ENCODE data around the gene ADAM12.

Gene ADAM12

GRCh38 chr10:126140746-126141273 is 247.5 kb downstream of the ADAM12 start:
- DNase-seq (ENCODE audit: low read depth in 2 of 2) = no peak

GRCh38 chr10:126137562-126138221 is 250.6 kb downstream of the ADAM12 start:
- DNase-seq (ENCODE audit: low read depth in 2 of 2) = no peak

GRCh38 chr10:126135941-126136595 is 252.2 kb downstream of the ADAM12 start:
- DNase-seq (ENCODE audit: low read depth in 2 of 2) = no peak

- no peak for DNase-seq (ENCODE audit: low read depth in 2 of 2)
Observed at GRCh38 chr10:126135177-126135576, 253.1 kb downstream of the ADAM12 start.

DNA sequence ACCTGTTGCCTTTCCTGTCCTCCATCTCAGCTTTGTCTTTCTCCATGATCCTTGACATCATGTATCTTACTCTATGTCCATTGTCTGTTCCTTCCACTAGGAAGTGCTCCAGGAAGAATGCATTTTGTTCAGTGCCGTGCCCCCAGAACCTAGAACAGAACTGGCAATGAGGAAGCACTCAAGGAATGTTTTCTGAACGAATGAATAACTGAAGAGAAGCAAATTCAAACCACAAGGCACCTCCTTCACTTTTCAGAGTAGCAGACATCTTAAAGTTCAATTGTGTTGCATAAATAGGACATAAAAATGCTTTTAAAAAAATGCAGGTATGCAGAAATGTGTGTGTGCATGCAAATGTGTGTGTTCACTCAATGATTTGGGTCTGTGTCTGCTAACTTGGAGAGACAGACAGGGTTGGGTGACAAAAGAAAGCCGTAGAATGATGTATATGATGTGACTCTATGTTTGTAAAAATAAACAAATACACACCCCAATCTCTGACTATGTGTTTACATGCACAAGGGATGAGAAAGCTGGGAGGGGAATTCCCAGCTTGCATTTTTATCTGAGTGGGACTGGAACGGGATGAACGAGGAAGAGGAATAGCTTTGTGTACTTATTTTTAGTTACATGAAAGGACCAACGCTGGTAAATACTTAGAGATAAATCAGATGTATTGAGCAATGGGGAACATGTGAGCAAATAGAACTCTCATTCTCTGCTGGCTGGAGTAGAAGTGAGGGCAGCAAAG is 254.2 kb downstream of the ADAM12 start:
- DNase-seq (ENCODE audit: low read depth in 2 of 2) = no peak

GRCh38 chr10:126133082-126133620 is 255.1 kb downstream of the ADAM12 start:
- no peak for DNase-seq (ENCODE audit: low read depth in 2 of 2)

DNA sequence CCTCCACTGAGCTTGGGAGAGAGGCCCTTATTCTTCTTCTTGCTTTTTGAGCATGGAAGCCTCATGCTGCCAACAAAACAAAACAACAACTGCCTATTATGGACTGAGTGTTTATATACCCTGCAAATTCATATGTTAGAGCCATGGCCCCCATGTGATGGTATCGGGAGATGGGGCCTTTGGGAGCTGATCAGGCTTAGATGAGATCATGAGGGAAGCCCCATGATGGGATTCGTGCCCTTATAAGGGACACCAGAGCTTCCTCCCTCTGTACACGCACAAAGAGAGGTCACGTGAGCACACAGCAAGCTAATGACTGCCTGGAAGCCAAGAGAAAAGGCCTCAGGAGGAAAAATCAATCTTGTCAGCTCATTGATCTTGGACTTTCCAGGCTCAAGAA is 256.9 kb downstream of the ADAM12 start:
- no peak for DNase-seq (ENCODE audit: low read depth in 2 of 2)

- DNase-seq (ENCODE audit: low read depth in 2 of 2) = no peak
Observed at GRCh38 chr10:126130271-126130710, 258.0 kb downstream of the ADAM12 start.

DNA sequence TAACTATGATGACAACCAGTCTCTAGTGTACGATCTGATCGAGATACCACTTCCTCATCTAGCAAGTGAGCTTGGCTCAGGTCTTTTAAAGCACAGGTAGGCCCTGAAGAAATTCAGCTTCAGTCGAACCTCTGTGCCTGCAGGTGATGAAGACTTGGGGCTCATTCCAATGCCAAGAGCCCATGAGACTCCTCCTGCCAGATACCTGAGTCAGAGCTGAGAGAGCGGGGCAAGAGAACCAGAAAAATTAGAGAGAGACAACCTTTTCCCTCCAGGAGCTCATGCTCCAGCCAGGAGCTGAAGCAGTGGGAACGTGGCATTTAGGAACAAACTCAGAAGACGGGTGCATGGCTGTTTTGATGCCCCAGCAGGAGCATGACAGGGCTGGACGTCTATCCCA is 259.3 kb downstream of the ADAM12 start:
- DNase-seq (ENCODE audit: low read depth in 2 of 2) = no peak

- no peak for DNase-seq (ENCODE audit: low read depth in 2 of 2)
Observed at GRCh38 chr10:126128581-126128980, 259.7 kb downstream of the ADAM12 start.

- DNase-seq (ENCODE audit: low read depth in 2 of 2) = no peak
Observed at GRCh38 chr10:126127481-126128029, 260.7 kb downstream of the ADAM12 start.

DNA sequence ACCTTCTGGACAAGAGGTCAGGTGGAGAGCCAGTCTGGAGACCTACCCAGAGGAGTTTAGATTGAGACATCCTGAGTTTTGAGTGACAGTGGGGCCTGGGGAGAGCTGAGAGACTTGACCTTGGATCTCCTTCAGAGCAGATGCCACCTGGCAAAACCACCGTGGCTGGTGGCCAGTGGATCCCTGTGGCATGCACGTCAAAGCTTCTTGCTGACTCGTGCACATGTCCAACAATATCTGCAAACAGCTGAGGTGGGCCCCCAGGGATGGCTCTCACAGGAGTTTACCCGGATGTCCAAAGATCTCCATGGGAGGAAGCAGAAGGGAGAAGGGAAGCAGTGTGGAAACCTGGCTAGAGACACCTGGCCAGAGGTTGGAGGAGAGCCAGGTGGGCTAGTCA is 261.4 kb downstream of the ADAM12 start:
- no peak for DNase-seq (ENCODE audit: low read depth in 2 of 2)

DNA sequence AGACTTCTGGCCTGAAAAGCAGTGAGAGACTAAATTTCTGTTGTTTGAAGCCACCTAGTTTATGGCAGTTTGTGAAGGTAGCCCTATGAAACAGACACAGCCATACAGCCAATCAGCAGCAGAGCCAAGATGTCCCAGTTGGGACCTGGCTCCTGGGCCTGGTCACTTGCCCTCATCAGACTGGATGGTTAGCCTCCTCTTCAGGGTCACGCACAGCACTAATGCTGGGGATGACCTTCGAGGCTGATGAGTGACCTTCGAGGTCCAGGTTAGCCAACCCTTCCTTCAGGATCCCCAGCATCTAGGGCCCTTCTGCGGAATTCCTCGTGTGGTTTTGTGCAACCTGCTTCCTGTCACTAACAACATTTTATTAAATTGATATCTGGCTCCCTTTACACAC is 262.3 kb downstream of the ADAM12 start:
- no peak for DNase-seq (ENCODE audit: low read depth in 2 of 2)

DNA sequence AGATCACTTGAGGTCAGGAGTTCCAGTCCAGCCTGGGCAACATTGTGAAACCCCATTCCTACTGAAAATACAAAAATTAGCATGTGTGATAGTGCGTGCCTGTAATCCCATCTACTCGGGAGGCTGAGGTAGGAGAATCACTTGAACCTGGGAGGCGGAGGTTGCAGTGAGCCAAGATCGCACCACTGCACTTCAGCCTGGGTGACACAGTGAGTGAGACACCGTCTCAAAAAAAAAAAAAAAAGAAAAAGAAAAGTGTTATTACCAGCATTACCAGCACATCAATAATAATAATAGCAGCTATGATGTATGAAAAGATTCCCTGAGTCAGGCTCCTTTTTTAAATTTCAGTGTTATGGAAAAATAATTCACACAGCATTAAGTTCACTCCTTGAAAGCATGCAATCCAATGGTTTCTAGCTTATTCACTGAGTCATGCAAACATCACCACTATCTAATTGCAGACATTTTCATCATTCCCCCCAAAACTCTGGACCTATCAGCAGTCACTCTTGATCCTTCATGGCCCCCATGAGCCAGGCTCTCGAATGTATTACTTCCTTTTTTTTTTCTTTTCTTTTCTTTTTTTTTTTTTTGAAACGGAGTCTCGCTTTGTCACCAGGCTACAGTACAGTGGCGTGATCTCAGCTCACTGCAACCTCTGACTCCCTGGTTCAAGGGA is 263.5 kb downstream of the ADAM12 start:
- DNase-seq (ENCODE audit: low read depth in 2 of 2) = no peak

- DNase-seq (ENCODE audit: low read depth in 2 of 2) = no peak
Observed at GRCh38 chr10:126124046-126124445, 264.2 kb downstream of the ADAM12 start.

DNA sequence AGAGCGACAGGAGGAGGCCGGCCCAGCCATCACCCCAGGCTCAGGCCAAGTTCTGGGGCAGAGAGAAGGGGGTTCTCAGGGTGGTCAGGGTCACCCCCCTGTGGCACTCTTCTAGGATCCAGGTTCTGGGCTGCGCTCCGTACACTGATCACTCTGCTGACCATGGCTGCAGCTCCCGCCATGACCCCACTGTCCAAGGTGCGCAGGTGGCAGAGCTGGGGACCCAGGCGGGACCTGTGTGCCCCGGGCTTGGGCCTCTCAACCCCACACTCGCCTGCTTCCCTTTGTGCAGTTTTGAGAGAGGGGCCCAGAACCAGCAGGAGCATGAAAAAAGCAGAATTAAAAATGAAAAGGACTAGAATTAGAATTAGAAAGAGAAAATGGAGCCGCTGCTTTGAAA is 264.8 kb downstream of the ADAM12 start:
- no peak for DNase-seq (ENCODE audit: low read depth in 2 of 2)

- DNase-seq (ENCODE audit: low read depth in 2 of 2) = no peak
Observed at GRCh38 chr10:126122881-126123280, 265.4 kb downstream of the ADAM12 start.

DNA sequence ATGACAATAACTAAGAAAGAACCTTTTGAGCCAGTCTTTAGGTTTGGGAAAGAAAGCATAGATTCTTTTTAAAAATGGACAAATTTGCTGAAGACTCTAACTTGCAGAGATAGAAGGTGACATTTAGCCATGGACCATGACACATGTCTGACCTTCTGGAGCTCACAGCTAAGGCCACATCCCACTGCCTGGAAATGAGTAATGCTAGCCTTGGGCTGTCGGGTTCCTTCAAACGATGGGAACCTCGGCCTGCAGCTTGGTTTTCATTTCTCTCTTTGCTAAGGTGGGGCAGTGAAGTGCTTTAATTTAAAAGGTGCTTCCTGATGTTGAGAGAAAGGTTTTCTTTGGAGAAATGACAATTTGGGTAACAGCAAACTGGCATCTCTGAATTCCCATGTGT is 268.7 kb downstream of the ADAM12 start:
- no peak for DNase-seq (ENCODE audit: low read depth in 2 of 2)

- DNase-seq (ENCODE audit: low read depth in 2 of 2) = no peak
Observed at GRCh38 chr10:126118476-126118875, 269.8 kb downstream of the ADAM12 start.

- no peak for DNase-seq (ENCODE audit: low read depth in 2 of 2)
Observed at GRCh38 chr10:126117196-126117595, 271.1 kb downstream of the ADAM12 start.

- DNase-seq (ENCODE audit: low read depth in 2 of 2) = no peak
Observed at GRCh38 chr10:126115886-126116285, 272.4 kb downstream of the ADAM12 start.

Data from stimulated activated CD4-positive, alpha-beta T cell treated with anti-CD3 and anti-CD28 coated beads, Interleukin-1b, Interleukin-23, amount 100 ng/mL, for 4 hours (primary cell).